Peyer's patch (tissue), 4 donors: ENCODE measurements around the gene TTC28.

Source experiments
- CTCF ChIP-seq, 6 experiments: fragments of 450-650 bp in 4 of 6; fragments of 200-600 bp in 2 of 6; sonication (generic) in 1 of 6; IDR thresholded peaks; one replicate each; pipeline ENCODE4 v1.5.1; 2017 to 2019; ENCODE audit warnings: antibody characterized with exemption in 6 of 6, mild to moderate bottlenecking in 3 of 6, moderate library complexity in 1 of 6
- POLR2A ChIP-seq, 2 donors: fragments of 450-650 bp; IDR thresholded peaks; one replicate each; pipeline ENCODE4 v1.5.1; 2017; ENCODE audit warnings: antibody characterized with exemption in 2 of 2, mild to moderate bottlenecking in 2 of 2, moderate library complexity in 2 of 2

DNA sequence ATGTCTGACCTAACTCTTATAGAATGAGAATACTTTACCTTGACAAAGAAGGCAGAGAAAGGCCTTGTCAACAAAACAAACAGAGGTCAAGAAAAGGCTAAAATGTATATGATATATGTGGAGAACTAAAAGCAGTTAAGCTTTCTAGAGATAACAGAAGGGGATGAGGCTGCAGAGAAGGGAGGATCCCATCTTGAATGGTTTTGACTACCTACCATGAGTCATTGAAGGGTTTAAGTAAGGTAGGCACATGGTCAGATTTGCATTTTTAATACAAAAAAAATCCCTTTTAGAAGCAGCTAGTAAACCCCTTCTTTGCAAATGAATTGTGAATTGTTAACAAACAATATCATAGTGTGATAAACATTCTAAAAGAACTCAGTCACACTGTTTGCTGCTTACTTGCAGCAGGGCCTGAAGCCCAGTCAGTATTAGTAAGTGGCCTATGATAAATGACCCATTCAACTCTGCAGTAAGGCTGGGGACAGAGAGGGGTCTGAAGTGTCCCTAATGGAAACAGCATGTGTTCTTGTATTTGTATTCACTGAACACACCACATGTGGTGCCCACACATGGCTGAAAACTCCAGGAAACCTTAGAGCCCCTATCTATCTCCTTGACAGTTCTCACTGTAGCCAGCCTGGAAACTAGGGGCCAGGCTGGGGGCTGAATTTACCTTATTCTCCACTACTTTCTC, 431.8 kb downstream of the TTC28 start:
- TF ChIP-seq CTCF (IDR thresholded peaks at IDR 0.05) = no peak
- TF ChIP-seq POLR2A (IDR thresholded peaks at IDR 0.05) = no peak
